HEK293 (cell line): Measurements from ENCODE around the gene MBOAT2.

Source experiments
- CTCF ChIA-PET: fragments of 350-600 bp; formaldehyde crosslinking; extraction: SDS; loops from one replicate; lab custom pipeline; 2021; ENCODE audit warnings: antibody characterized with exemption; lab: Yijun Ruan, JAX
- POLR2A ChIA-PET: fragments of 300-600 bp; formaldehyde crosslinking; extraction: SDS; loops from one replicate; lab custom pipeline; 2020; ENCODE audit warnings: antibody characterized with exemption, inconsistent platforms; lab: Yijun Ruan, JAX
- H3K27ac ChIP-seq: fragments of 200-500 bp; sonication (Bioruptor generic); 2 replicates; pipeline ENCODE4 v1.5.1; 2014; ENCODE audit warnings: low read depth, low read length, control low read depth, inconsistent platforms; ENCODE audit errors: extremely low read depth
- H3K36me3 ChIP-seq, 2 experiments: fragments of 200-500 bp in 1 of 2; sonication (Bioruptor generic) in 1 of 2; 1 replicate in 1 of 2; 2 replicates in 1 of 2; pipeline ENCODE4 v1.5.1; 2014 to 2017; ENCODE audit warnings: inconsistent platforms in 2 of 2, low read length in 2 of 2; ENCODE audit not compliant: control insufficient read depth in 2 of 2, insufficient read depth in 1 of 2
- H3K4me1 ChIP-seq: fragments of 200-500 bp; sonication (Bioruptor generic); 2 replicates; pipeline ENCODE4 v1.5.1; 2014; ENCODE audit warnings: mild to moderate bottlenecking, low read length, inconsistent platforms; ENCODE audit not compliant: control insufficient read depth, insufficient read depth
- H3K4me3 ChIP-seq: 2 replicates; pipeline ENCODE4 v1.5.1; 2011; ENCODE audit warnings: low read depth, mild to moderate bottlenecking, control low read depth, low read length, moderate library complexity
- H3K9me3 ChIP-seq: fragments of 200-500 bp; sonication (Bioruptor generic); 2 replicates; pipeline ENCODE4 v1.5.1; 2014; ENCODE audit warnings: low read depth, low read length, inconsistent platforms; ENCODE audit not compliant: control insufficient read depth, insufficient read depth
- GFI1B ChIP-seq: fragments of 450-650 bp; formaldehyde crosslinking; IDR thresholded peaks from 2 replicates; pipeline ENCODE4 v1.5.1; 2016; ENCODE audit warnings: missing biosample characterization, missing genetic modification characterization
- KLF1 ChIP-seq: fragments of 450-650 bp; formaldehyde crosslinking; IDR thresholded peaks from 2 replicates; pipeline ENCODE4 v1.5.1; 2016; ENCODE audit warnings: missing biosample characterization, missing genetic modification characterization
- KLF16 ChIP-seq: fragments of 450-650 bp; formaldehyde crosslinking; IDR thresholded peaks from 2 replicates; pipeline ENCODE4 v1.5.1; 2017; ENCODE audit warnings: missing biosample characterization, missing genetic modification characterization
- KLF9 ChIP-seq: fragments of 450-650 bp; formaldehyde crosslinking; IDR thresholded peaks from 2 replicates; pipeline ENCODE4 v1.5.1; 2016; ENCODE audit warnings: missing biosample characterization, missing genetic modification characterization, low read depth
- SP2 ChIP-seq: fragments of 450-650 bp; formaldehyde crosslinking; IDR thresholded peaks from 2 replicates; pipeline ENCODE4 v1.5.1; 2016; ENCODE audit warnings: missing biosample characterization, missing genetic modification characterization
- SP3 ChIP-seq: fragments of 450-650 bp; formaldehyde crosslinking; IDR thresholded peaks from 2 replicates; pipeline ENCODE4 v1.5.1; 2016; ENCODE audit warnings: missing biosample characterization, missing genetic modification characterization
- SP7 ChIP-seq: fragments of 450-650 bp; formaldehyde crosslinking; IDR thresholded peaks from 2 replicates; pipeline ENCODE4 v1.5.1; 2016; ENCODE audit warnings: missing biosample characterization, missing genetic modification characterization
- YY1 ChIP-seq: fragments of 450-650 bp; formaldehyde crosslinking; IDR thresholded peaks from 2 replicates; pipeline ENCODE4 v1.5.1; 2018; ENCODE audit warnings: missing biosample characterization, missing genetic modification characterization
- YY2 ChIP-seq: fragments of 450-650 bp; formaldehyde crosslinking; IDR thresholded peaks from 2 replicates; pipeline ENCODE4 v1.5.1; 2016; ENCODE audit warnings: missing biosample characterization, missing genetic modification characterization
- ZBTB8A ChIP-seq: fragments of 450-650 bp; formaldehyde crosslinking; IDR thresholded peaks from 2 replicates; pipeline ENCODE4 v1.5.1; 2016; ENCODE audit warnings: missing biosample characterization, missing genetic modification characterization
- ZFP37 ChIP-seq: fragments of 450-650 bp; formaldehyde crosslinking; IDR thresholded peaks from 2 replicates; pipeline ENCODE4 v1.5.1; 2016; ENCODE audit warnings: missing biosample characterization, missing genetic modification characterization
- ZNF138 ChIP-seq: fragments of 450-650 bp; formaldehyde crosslinking; IDR thresholded peaks from 2 replicates; pipeline ENCODE4 v1.5.1; 2016; ENCODE audit warnings: missing biosample characterization, missing genetic modification characterization, borderline replicate concordance
- ZNF155 ChIP-seq: fragments of 450-650 bp; formaldehyde crosslinking; IDR thresholded peaks from 2 replicates; pipeline ENCODE4 v1.5.1; 2016; ENCODE audit warnings: missing biosample characterization, missing genetic modification characterization
- ZNF174 ChIP-seq: fragments of 450-650 bp; formaldehyde crosslinking; IDR thresholded peaks from 2 replicates; pipeline ENCODE4 v1.5.0; 2017; ENCODE audit warnings: missing biosample characterization, mild to moderate bottlenecking, missing genetic modification characterization
- ZNF175 ChIP-seq: fragments of 450-650 bp; formaldehyde crosslinking; IDR thresholded peaks from 2 replicates; pipeline ENCODE4 v1.5.1; 2016; ENCODE audit warnings: missing biosample characterization, missing genetic modification characterization
- ZNF2 ChIP-seq: fragments of 450-650 bp; formaldehyde crosslinking; IDR thresholded peaks from 2 replicates; pipeline ENCODE4 v1.5.1; 2016; ENCODE audit warnings: missing biosample characterization, missing genetic modification characterization
- ZNF266 ChIP-seq: fragments of 450-650 bp; formaldehyde crosslinking; IDR thresholded peaks from 2 replicates; pipeline ENCODE4 v1.5.1; 2016; ENCODE audit warnings: missing biosample characterization, missing genetic modification characterization, low read depth
- ZNF341 ChIP-seq: fragments of 450-650 bp; formaldehyde crosslinking; IDR thresholded peaks from 2 replicates; pipeline ENCODE4; 2016; ENCODE audit warnings: low read depth, missing biosample characterization, missing genetic modification characterization
- ZNF501 ChIP-seq: fragments of 450-650 bp; formaldehyde crosslinking; IDR thresholded peaks from 2 replicates; pipeline ENCODE4 v1.5.1; 2016; ENCODE audit warnings: missing biosample characterization, missing genetic modification characterization
- ZNF510 ChIP-seq: fragments of 450-650 bp; formaldehyde crosslinking; IDR thresholded peaks from 2 replicates; pipeline ENCODE4 v1.5.1; 2018; ENCODE audit warnings: mild to moderate bottlenecking, missing genetic modification characterization, missing biosample characterization; ENCODE audit not compliant: insufficient replicate concordance
- ZNF529 ChIP-seq: fragments of 450-650 bp; formaldehyde crosslinking; IDR thresholded peaks from 2 replicates; pipeline ENCODE4 v1.5.1; 2017; ENCODE audit warnings: missing genetic modification characterization, missing biosample characterization; ENCODE audit not compliant: insufficient replicate concordance
- ZNF654 ChIP-seq: fragments of 450-650 bp; formaldehyde crosslinking; IDR thresholded peaks from 2 replicates; pipeline ENCODE4 v1.5.1; 2016; ENCODE audit warnings: low read depth, missing biosample characterization, missing genetic modification characterization
- TF ChIP-seq, protein P1 (sequence below): fragments of 450-650 bp; formaldehyde crosslinking; IDR thresholded peaks from 2 replicates; pipeline ENCODE4 v1.5.1; 2016; ENCODE audit warnings: missing biosample characterization, missing genetic modification characterization
- TF ChIP-seq, protein P2 (sequence below): fragments of 450-650 bp; formaldehyde crosslinking; IDR thresholded peaks from 2 replicates; pipeline ENCODE4 v1.5.1; 2016; ENCODE audit warnings: missing biosample characterization, missing genetic modification characterization
- TF ChIP-seq, protein P3 (sequence below): fragments of 450-650 bp; formaldehyde crosslinking; IDR thresholded peaks from 2 replicates; pipeline ENCODE4 v1.5.1; 2017; ENCODE audit warnings: missing biosample characterization, missing genetic modification characterization
- TF ChIP-seq, protein P4 (sequence below): fragments of 450-650 bp; formaldehyde crosslinking; IDR thresholded peaks from 2 replicates; pipeline ENCODE4 v1.5.1; 2016; ENCODE audit warnings: missing biosample characterization, missing genetic modification characterization
- TF ChIP-seq, protein P5 (sequence below): fragments of 450-650 bp; formaldehyde crosslinking; optimal IDR thresholded peaks from 2 replicates; pipeline ENCODE3; 2016; ENCODE audit warnings: missing biosample characterization, mild to moderate bottlenecking, missing genetic modification characterization

Gene MBOAT2

DNA sequence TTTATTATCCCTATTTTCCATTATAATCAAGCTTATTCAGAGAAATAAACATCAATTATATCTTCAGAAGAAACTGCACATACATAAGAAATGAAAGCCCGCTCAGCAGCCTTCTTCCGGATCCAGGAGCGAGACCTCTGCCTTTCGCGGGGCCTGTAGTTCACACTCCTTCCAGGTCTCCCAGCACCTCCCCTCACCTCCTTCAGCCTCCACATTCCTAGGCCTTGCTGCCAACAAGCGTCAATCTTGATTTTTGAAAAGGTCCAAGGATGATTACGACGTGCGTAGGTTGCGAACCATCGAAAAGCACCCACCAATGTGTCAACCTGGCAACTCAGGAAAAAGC lies 165.7 kb downstream of the MBOAT2 start:
- H3K9me3 ChIP-seq, result no peaks in the 10 kb centered on the region
- no peak for TF ChIP-seq ZNF175 (tag by site-specific recombination)
- no peak for TF ChIP-seq ZNF266 (tag by site-specific recombination)
- no peak for TF ChIP-seq SP7
- TF ChIP-seq ZFP37 (tag by site-specific recombination), result no peak
- TF ChIP-seq KLF9 (tag by site-specific recombination), result no peak
- peak; percentile 7; the same call in 1 of the 2 replicates for TF ChIP-seq KLF1 (tag by site-specific recombination)
- no peak for TF ChIP-seq ZNF138 (tag by site-specific recombination)
- POLR2A ChIA-PET, result interaction anchor here (0.6 kb wide), 1 partner anchor 165 kb away, joined by 4 read pairs; no protein-coding TSS in a partner anchor
- H3K4me3 ChIP-seq, result no peak overlapping the region
- CTCF ChIA-PET, result interaction anchor here (1.3 kb wide), 1 partner anchor 17 kb away, joined by 3 read pairs; no protein-coding TSS in a partner anchor
- no peaks in the 10 kb centered on the region for H3K36me3 ChIP-seq
- H3K27ac ChIP-seq, result no peak overlapping the region
- H3K4me1 ChIP-seq, result no peaks in the 10 kb centered on the region

DNA sequence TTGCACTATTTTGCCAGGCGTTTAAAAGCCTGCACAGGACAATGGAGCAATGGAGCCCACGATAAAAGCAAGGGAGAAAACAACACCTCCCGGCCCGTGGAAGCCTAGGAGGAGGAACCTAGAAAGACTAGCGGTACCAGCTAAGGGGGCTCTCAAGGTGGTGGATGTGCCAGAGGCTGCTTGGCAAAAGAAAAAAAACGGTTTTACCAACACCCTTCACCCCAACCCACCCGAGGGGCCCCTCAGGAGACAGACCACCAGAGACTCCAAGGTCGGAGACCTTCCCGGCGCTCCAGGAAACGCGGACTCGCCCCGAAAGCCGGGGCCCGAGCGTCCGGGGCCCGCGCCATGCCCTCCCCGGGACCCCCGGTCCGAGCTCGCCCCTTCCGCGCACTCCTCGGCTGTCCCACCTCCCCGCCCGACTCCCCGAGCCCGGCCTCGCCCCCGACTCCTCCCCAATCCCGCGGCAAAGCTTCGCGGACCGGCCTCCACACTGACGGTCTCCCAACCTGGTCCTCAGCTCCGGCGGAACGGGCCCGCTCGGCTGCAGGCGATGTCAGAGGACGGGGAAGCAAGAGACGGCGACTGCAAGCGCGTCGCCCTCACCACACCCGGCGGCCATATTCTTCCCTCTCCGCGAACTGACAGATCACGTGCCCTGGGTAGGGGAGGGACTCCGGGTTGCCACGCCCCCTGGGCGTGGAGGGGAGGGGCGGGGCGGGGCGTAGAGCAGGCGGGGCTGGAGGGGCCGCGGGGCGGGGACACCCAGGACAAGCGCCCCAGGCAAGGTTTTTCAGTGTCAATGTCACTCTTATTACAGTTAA lies 166.3 kb downstream of the MBOAT2 start, which contains the start of gene KIDINS220:
Gene KIDINS220, minus strand, starts transcription at position 643 of the 824 bp plus-strand sequence. CDS start 10,520 bp downstream, outside the sequence.
- H3K36me3 ChIP-seq, result no peaks in the 10 kb centered on the region
- ChIA-PET CTCF (interaction anchor here (1.3 kb wide), 1 partner anchor 18 kb away, joined by 3 read pairs; no protein-coding TSS in a partner anchor), POLR2A (interaction anchor here (0.6 kb wide), 1 partner anchor 165 kb away, joined by 4 read pairs; no protein-coding TSS in a partner anchor)
- H3K4me1 ChIP-seq, result no peaks in the 10 kb centered on the region
- H3K27ac ChIP-seq, result no peak within 1 kb of the TSS; the same call in 1 of the 2 replicates
- peak within 1 kb of the TSS; percentile 99 for H3K4me3 ChIP-seq
- no peaks in the 10 kb centered on the region for H3K9me3 ChIP-seq
- peak; percentile 28; the same call in 1 of the 2 replicates for TF ChIP-seq YY2 (tag by site-specific recombination)
- TF ChIP-seq ZNF341, result peak; percentile 99
- TF ChIP-seq KLF9 (tag by site-specific recombination), result peak; percentile 54
- TF ChIP-seq, protein P1, sequence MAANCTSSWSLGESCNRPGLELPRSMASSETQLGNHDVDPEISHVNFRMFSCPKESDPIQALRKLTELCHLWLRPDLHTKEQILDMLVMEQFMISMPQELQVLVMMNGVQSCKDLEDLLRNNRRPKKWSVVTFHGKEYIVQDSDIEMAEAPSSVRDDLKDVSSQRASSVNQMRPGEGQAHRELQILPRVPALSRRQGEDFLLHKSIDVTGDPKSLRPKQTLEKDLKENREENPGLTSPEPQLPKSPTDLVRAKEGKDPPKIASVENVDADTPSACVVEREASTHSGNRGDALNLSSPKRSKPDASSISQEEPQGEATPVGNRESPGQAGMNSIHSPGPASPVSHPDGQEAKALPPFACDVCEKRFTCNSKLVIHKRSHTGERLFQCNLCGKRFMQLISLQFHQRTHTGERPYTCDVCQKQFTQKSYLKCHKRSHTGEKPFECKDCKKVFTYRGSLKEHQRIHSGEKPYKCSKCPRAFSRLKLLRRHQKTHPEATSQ, result no peak
- TF ChIP-seq ZNF501 (tag by site-specific recombination), result peak; percentile 36; the same call in 1 of the 2 replicates
- TF ChIP-seq, protein P2, sequence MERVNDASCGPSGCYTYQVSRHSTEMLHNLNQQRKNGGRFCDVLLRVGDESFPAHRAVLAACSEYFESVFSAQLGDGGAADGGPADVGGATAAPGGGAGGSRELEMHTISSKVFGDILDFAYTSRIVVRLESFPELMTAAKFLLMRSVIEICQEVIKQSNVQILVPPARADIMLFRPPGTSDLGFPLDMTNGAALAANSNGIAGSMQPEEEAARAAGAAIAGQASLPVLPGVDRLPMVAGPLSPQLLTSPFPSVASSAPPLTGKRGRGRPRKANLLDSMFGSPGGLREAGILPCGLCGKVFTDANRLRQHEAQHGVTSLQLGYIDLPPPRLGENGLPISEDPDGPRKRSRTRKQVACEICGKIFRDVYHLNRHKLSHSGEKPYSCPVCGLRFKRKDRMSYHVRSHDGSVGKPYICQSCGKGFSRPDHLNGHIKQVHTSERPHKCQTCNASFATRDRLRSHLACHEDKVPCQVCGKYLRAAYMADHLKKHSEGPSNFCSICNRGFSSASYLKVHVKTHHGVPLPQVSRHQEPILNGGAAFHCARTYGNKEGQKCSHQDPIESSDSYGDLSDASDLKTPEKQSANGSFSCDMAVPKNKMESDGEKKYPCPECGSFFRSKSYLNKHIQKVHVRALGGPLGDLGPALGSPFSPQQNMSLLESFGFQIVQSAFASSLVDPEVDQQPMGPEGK (tag by site-specific recombination), result peak; percentile 64
- no peak for TF ChIP-seq ZNF174 (tag by site-specific recombination)
- TF ChIP-seq, protein P3, sequence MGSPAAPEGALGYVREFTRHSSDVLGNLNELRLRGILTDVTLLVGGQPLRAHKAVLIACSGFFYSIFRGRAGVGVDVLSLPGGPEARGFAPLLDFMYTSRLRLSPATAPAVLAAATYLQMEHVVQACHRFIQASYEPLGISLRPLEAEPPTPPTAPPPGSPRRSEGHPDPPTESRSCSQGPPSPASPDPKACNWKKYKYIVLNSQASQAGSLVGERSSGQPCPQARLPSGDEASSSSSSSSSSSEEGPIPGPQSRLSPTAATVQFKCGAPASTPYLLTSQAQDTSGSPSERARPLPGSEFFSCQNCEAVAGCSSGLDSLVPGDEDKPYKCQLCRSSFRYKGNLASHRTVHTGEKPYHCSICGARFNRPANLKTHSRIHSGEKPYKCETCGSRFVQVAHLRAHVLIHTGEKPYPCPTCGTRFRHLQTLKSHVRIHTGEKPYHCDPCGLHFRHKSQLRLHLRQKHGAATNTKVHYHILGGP (tag by site-specific recombination), result no peak
- peak; percentile 69; the same call in 1 of the 2 replicates for TF ChIP-seq YY1 (tag by site-specific recombination)
- 0 out of 2 replicates have a peak, but pooled peaks have one; percentile 29 for TF ChIP-seq KLF16 (tag by site-specific recombination)
- peak; percentile 67 for TF ChIP-seq SP2 (tag by site-specific recombination)
- no peak for TF ChIP-seq ZNF529 (tag by site-specific recombination)
- TF ChIP-seq ZNF510 (tag by site-specific recombination), result no peak
- TF ChIP-seq, protein P4, sequence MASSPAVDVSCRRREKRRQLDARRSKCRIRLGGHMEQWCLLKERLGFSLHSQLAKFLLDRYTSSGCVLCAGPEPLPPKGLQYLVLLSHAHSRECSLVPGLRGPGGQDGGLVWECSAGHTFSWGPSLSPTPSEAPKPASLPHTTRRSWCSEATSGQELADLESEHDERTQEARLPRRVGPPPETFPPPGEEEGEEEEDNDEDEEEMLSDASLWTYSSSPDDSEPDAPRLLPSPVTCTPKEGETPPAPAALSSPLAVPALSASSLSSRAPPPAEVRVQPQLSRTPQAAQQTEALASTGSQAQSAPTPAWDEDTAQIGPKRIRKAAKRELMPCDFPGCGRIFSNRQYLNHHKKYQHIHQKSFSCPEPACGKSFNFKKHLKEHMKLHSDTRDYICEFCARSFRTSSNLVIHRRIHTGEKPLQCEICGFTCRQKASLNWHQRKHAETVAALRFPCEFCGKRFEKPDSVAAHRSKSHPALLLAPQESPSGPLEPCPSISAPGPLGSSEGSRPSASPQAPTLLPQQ, result 0 out of 2 replicates have a peak, but pooled peaks have one; percentile 30
- TF ChIP-seq ZNF155, result no peak
- no peak for TF ChIP-seq GFI1B
- TF ChIP-seq, protein P5, sequence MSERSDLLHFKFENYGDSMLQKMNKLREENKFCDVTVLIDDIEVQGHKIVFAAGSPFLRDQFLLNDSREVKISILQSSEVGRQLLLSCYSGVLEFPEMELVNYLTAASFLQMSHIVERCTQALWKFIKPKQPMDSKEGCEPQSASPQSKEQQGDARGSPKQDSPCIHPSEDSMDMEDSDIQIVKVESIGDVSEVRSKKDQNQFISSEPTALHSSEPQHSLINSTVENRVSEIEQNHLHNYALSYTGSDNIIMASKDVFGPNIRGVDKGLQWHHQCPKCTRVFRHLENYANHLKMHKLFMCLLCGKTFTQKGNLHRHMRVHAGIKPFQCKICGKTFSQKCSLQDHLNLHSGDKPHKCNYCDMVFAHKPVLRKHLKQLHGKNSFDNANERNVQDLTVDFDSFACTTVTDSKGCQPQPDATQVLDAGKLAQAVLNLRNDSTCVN (tag by site-specific recombination), result peak; percentile 66
- TF ChIP-seq SP3 (tag by site-specific recombination), result peak; percentile 97
- TF ChIP-seq ZBTB8A (tag by site-specific recombination), result no peak
- no peak for TF ChIP-seq ZNF2 (tag by site-specific recombination)
- TF ChIP-seq ZNF654 (tag by site-specific recombination), result no peak
